HG03066 (cell line): ENCODE measurements around the gene C15orf62.

Source experiments
- ATAC-seq: cut with Tn5 transposase; IDR thresholded peaks from one replicate; pipeline ENCODE4 v1.9.1; 2021; ENCODE audit warnings: low read depth; ENCODE audit not compliant: unreplicated experiment

C15orf62 gene

GRCh38 chr15:40769274-40770146, at the start of gene C15orf62:
Gene C15orf62, plus strand, starts transcription at chr15:40769980. Its CDS starts 516 bp downstream, at chr15:40770496.
- ATAC-seq, result peak; percentile 53

GRCh38 chr15:40721701-40722100, 48.1 kb upstream of the C15orf62 start:
- ATAC-seq, result no peak

GRCh38 chr15:40722354-40722753, 47.4 kb upstream of the C15orf62 start:
- ATAC-seq, result no peak

GRCh38 chr15:40722934-40723333, 46.8 kb upstream of the C15orf62 start:
- ATAC-seq, result no peak

- ATAC-seq, result no peak
Observed at GRCh38 chr15:40723919-40724318, 45.9 kb upstream of the C15orf62 start.

- no peak for ATAC-seq
Observed at GRCh38 chr15:40731034-40731433, 38.7 kb upstream of the C15orf62 start.

- ATAC-seq, result no peak
Observed at GRCh38 chr15:40736575-40736974, 33.2 kb upstream of the C15orf62 start.

- ATAC-seq, result no peak
Observed at GRCh38 chr15:40737048-40737447, 32.7 kb upstream of the C15orf62 start.

- no peak for ATAC-seq
Observed at GRCh38 chr15:40739047-40739446, 30.7 kb upstream of the C15orf62 start.

GRCh38 chr15:40739854-40740253, 29.9 kb upstream of the C15orf62 start:
- ATAC-seq, result no peak

GRCh38 chr15:40743485-40743901, 26.3 kb upstream of the C15orf62 start:
- ATAC-seq, result no peak

GRCh38 chr15:40743921-40744814, 25.6 kb upstream of the C15orf62 start:
- no peak for ATAC-seq

- ATAC-seq, result no peak
Observed at GRCh38 chr15:40744815-40745152, 25.0 kb upstream of the C15orf62 start.

- ATAC-seq, result no peak
Observed at GRCh38 chr15:40746916-40747418, 22.8 kb upstream of the C15orf62 start.

GRCh38 chr15:40747685-40748631, 21.8 kb upstream of the C15orf62 start:
- no peak for ATAC-seq

- no peak for ATAC-seq
Observed at GRCh38 chr15:40749151-40749630, 20.6 kb upstream of the C15orf62 start.

GRCh38 chr15:40750885-40751284, 18.9 kb upstream of the C15orf62 start:
- ATAC-seq, result no peak

GRCh38 chr15:40751745-40752144, 18.0 kb upstream of the C15orf62 start:
- ATAC-seq, result no peak

GRCh38 chr15:40754574-40754882, 15.3 kb upstream of the C15orf62 start:
- no peak for ATAC-seq
